Esophagus muscularis mucosa (tissue), 4 donors: ENCODE data around the gene TRIM38.

Experiments
- CTCF ChIP-seq, 3 experiments: fragments of 200-600 bp in 2 of 3; fragments of 450-650 bp in 1 of 3; sonication (generic) in 2 of 3; IDR thresholded peaks; one replicate each; pipeline ENCODE4 v1.5.1; 2017 to 2019; ENCODE audit warnings: antibody characterized with exemption in 3 of 3, mild to moderate bottlenecking in 2 of 3, moderate library complexity in 1 of 3
- EP300 ChIP-seq: sonication (generic); formaldehyde crosslinking; IDR thresholded peaks from one replicate; pipeline ENCODE4 v1.6.1; 2017; ENCODE audit warnings: antibody characterized with exemption
- POLR2A ChIP-seq: fragments of 450-650 bp; IDR thresholded peaks from one replicate; pipeline ENCODE4 v1.6.1; 2017; ENCODE audit warnings: antibody characterized with exemption, moderate library complexity, mild to moderate bottlenecking, low read depth
- POLR2AphosphoS5 ChIP-seq, 2 donors: sonication (generic); formaldehyde crosslinking; IDR thresholded peaks; one replicate each; pipeline ENCODE4 v1.6.1; 2017; ENCODE audit warnings: antibody characterized with exemption in 2 of 2

GRCh38 chr6:25972902-25973301 lies 10.3 kb downstream of the TRIM38 start:
- TF ChIP-seq CTCF (IDR thresholded peaks at IDR 0.05) (no peak), POLR2AphosphoS5 (IDR thresholded peaks at IDR 0.05) (no peak), EP300 (no peak), POLR2A (no peak)
